ENCODE measurements around the gene TMEM63C.
"Not testable (repeated sequence)": the region's sequence is repeated elsewhere in the genome, so short reads cannot be mapped to it uniquely, and the experiment has no call there.

The TMEM63C gene

DNA sequence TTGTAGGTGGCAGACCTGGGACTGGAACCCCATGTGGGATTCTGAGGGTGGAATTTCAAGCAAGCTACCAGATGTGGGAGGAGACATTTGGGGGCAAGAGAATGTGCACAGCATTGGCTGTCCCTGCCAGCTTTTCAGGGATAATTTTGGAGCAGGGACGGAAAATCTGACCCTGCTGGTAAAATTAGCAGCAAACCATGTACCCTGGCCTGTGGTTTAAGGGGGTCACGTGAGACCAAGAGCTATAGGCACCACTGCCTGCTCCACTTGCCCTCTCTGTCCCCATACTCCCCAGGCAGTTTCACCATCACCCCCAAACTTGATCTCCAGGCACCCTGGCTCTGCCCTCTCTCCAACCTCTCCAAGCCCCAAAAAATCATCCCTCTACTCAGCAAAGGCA is 26.5 kb upstream of the TMEM63C start:
- TF ChIP-seq, protein P1, sequence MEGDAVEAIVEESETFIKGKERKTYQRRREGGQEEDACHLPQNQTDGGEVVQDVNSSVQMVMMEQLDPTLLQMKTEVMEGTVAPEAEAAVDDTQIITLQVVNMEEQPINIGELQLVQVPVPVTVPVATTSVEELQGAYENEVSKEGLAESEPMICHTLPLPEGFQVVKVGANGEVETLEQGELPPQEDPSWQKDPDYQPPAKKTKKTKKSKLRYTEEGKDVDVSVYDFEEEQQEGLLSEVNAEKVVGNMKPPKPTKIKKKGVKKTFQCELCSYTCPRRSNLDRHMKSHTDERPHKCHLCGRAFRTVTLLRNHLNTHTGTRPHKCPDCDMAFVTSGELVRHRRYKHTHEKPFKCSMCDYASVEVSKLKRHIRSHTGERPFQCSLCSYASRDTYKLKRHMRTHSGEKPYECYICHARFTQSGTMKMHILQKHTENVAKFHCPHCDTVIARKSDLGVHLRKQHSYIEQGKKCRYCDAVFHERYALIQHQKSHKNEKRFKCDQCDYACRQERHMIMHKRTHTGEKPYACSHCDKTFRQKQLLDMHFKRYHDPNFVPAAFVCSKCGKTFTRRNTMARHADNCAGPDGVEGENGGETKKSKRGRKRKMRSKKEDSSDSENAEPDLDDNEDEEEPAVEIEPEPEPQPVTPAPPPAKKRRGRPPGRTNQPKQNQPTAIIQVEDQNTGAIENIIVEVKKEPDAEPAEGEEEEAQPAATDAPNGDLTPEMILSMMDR (conservative IDR thresholded peaks at IDR 0.05; ENCODE audit: low read depth, low read length) = no peak
- H3K4me3 ChIP-seq (ENCODE audit: low read depth, low read length) = no peak overlapping the region
- no peak for DNase-seq (ENCODE audit: low read depth)

DNA sequence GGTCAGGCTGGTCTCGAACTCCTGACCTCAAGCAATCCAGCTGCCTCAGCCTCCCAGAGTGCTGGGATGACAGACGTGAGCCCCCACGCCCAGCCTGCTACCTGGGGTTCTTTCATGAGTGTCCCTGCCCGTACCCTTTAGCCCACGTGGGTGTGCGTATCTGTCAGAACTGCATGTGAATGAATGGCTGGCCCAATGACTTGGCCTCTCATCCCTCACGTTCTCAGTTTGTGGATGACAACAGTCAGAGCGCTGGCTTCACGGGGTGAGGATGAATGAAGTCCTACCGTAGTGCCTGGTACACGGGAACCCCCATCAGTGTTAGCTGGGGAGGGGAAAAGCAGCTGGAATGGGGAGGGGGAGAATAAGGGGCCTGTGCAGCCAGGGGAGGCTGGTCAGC is 23.9 kb upstream of the TMEM63C start:
- H3K4me3 ChIP-seq (ENCODE audit: low read depth, low read length) = no peak overlapping the region
- TF ChIP-seq, protein P1 (conservative IDR thresholded peaks at IDR 0.05; ENCODE audit: low read depth, low read length) = no peak
- no peak for DNase-seq (ENCODE audit: low read depth)

DNA sequence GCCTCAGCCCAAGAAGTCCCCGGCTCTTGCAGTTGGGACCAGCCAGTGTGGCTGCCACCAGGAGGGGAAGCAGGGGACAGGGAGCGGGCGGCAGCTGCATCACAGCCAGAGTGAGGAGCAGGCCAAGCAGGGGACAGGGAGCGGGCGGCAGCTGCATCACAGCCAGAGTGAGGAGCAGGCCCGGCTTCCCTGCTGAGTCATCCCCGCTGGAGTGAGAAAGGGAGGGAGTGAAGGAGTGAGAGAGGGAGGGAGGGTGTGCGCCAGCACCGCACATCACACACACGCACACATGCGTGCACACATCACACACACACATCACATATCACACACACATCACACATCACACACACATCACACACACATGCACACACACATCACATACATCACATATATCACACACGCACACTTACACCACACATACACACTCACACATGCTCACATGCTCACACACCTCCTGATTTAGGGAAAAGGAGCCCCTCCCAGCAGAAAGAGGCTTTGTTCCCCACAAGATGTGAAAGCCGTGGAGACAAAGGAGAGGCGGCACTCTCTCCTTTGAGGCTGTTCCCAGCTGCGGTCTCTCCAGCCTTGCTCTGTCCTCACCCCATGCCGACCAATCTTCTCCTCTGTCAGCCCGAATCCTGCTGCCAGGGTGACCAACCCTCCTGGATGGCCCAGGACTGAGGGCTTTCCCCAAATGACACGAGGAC is 23.3 kb upstream of the TMEM63C start:
- peak; percentile 57 for DNase-seq (ENCODE audit: low read depth)
- no peak overlapping the region for H3K4me3 ChIP-seq (ENCODE audit: low read depth, low read length)
- TF ChIP-seq, protein P1 (conservative IDR thresholded peaks at IDR 0.05; ENCODE audit: low read depth, low read length) = no peak

DNA sequence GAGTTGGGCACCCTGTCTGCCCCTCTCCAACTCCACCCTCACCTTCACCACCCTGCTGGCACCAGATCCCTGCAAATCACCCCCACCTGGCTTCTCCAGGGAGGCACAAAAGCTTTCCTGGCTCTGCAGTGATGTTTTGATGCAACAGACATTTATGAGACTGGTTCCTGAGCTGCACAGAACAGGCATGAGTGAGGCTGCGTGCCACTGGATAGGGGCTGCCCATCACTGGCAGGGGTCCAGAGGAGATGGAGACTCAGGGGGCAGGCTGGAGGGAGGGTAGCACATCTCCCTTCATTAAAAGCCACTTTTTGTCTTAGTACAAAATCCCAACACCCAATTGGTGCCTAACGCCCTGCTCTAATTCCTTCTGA is 22.7 kb upstream of the TMEM63C start:
- H3K4me3 ChIP-seq (ENCODE audit: low read depth, low read length) = no peak overlapping the region
- no peak for DNase-seq (ENCODE audit: low read depth)
- TF ChIP-seq, protein P1 (conservative IDR thresholded peaks at IDR 0.05; ENCODE audit: low read depth, low read length) = no peak

DNA sequence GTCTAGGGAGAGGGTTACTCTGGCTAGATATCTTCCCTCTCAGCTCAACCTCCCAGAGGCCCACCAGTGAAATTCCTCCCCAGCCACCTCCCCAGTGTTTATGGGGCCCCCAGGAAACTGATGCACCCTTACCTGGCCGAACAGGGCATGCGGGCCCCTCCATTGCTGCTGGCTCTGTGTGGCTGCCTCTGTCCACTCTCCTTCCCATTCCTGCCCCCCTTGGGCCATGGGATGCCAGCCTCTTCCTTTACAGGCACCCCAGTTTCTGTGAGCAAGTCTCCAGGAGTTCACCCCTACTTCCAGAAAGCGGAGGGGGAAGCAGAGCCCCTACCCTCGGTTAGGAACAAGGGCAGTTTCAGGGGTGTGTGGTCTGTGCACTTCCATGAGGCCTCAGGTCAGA is 20.6 kb upstream of the TMEM63C start:
- H3K4me3 ChIP-seq (ENCODE audit: low read depth, low read length) = no peak overlapping the region
- no peak for DNase-seq (ENCODE audit: low read depth)
- TF ChIP-seq, protein P1 (conservative IDR thresholded peaks at IDR 0.05; ENCODE audit: low read depth, low read length) = no peak

DNA sequence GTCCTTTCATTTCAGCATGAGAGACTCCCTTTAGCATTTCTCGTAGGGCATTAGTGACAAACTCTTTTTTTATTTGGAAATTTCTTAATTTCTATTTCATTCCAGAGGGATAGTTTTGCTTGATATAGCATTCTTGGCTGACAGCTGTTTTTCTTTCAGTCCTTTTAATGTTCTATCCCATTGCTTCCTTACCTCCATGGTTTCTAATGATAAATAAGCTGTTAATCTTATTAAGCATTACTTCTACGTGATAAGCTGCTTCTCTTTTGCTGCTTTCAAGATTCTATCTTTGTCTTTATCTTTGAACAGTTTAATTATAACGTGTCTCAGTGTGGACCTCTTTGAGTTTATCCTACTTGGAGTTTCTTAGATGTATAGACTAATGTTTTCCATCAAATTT is 11.6 kb upstream of the TMEM63C start:
- H3K4me3 ChIP-seq (ENCODE audit: low read depth, low read length) = no peak overlapping the region
- no peak for DNase-seq (ENCODE audit: low read depth)
- TF ChIP-seq, protein P1 (conservative IDR thresholded peaks at IDR 0.05; ENCODE audit: low read depth, low read length) = no peak

DNA sequence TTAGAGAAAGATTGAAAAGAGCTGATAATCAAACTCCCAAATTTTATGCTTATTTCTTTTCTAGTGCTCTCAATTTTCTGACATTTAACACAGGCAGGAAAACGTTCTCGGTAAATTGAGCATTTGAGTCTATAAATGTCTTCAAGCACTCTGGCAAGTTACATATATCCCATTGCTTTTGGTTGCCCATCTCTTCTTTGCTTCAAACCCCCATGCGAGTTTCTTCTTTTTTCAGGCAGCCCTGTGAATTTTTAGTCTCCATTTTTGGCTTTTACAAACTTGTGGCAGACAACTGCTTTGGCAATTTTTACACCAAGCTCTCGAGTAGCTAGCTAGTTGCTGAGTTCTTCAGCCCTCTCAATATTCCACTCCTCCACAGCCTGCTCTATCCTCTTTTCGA is 8.7 kb upstream of the TMEM63C start:
- TF ChIP-seq, protein P1 (conservative IDR thresholded peaks at IDR 0.05; ENCODE audit: low read depth, low read length) = no peak
- no peak for DNase-seq (ENCODE audit: low read depth)
- no peak overlapping the region for H3K4me3 ChIP-seq (ENCODE audit: low read depth, low read length)

DNA sequence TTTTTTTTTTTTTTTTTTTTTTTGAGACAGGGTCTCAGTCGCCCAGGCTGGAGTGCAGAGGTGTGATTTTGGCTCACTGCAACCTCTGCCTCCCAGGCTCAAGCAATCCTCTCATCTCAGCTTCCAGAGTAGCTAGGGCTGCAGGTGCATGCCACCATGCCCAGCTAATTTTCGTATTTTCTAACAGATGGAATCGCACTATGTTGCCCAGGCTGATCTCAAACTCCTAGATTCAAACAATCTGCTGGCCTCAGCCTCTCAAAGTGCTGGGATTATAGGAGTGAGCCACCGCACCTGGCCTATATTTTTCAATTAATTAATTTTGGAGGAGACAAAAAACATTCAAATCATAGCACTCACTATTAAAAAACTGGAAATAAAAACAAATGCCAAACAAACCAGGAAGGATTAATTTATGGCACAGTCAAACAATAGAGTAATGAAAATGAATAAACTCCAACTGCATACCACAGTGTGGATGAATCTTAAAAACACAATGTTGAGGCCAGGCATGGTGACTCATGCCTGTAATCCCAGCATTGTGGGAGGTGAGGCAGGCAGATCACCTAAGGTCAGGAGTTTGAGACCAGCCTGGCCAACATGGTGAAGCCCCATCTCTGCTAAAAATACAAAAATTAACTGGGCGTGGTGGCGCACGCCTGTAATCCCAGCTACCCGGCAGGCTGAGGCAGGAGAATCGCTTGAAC is 7.5 kb upstream of the TMEM63C start:
- H3K4me3 ChIP-seq (ENCODE audit: low read depth, low read length) = not testable (repeated sequence)
- DNase-seq (ENCODE audit: low read depth) = peak; percentile 12

All from choroid plexus epithelial cell (primary cell).